Thyroid gland (tissue), 4 donors: ENCODE results near the gene ARHGAP15. TPM values are rescaled to one million over a fixed set of nuclear protein-coding genes. Genes with fewer than 3 reads are reported as not detected.

Experiments used
- DNase-seq, 2 donors: peaks; one replicate each; pipeline ENCODE4 v3.0.0-alpha.2; 2019
- H3K27ac ChIP-seq, 3 donors: fragments of 200-600 bp; sonication (generic); 1 replicate in 2 of 3; 2 replicates in 1 of 3; pipeline ENCODE4 v1.5.1; 2016 to 2019; ENCODE audit warnings: mild to moderate bottlenecking in 1 of 3, moderate library complexity in 1 of 3
- H3K27me3 ChIP-seq: fragments of 200-600 bp; sonication (generic); one replicate; pipeline ENCODE4 v1.5.1; 2019
- H3K36me3 ChIP-seq, 2 donors: fragments of 200-600 bp; sonication (generic); one replicate each; pipeline ENCODE4 v1.5.1; 2016 to 2019
- H3K4me1 ChIP-seq, 2 donors: fragments of 200-600 bp; sonication (generic); one replicate each; pipeline ENCODE4 v1.5.1; 2017 to 2019
- H3K4me3 ChIP-seq, 3 donors: fragments of 200-600 bp; sonication (generic); replicated peaks in 1 of 3; 1 replicate in 2 of 3; 2 replicates in 1 of 3; pipeline ENCODE4 v1.5.1; 2016; ENCODE audit warnings: mild to moderate bottlenecking in 1 of 3
- H3K9me3 ChIP-seq: fragments of 200-600 bp; sonication (generic); one replicate; pipeline ENCODE4 v1.5.1; 2017
- POLR2A ChIP-seq, 2 donors: fragments of 450-650 bp; IDR thresholded peaks; one replicate each; pipeline ENCODE4 v1.6.1; 2017; ENCODE audit warnings: antibody characterized with exemption in 2 of 2, mild to moderate bottlenecking in 2 of 2, moderate library complexity in 1 of 2
- WGBS, 2 donors: methylation state at CpG; one replicate each; pipeline ENCODE4 v1.1.5; 2017; 5-methylcytosine and 5-hydroxymethylcytosine counted together
- intact Hi-C: fragments of 100-400 bp; cut with DNase I; formaldehyde crosslinking; loops from one replicate; pipeline ENCODE4 v1.15.1; 2023
- total RNA-seq, 4 donors: library from RNA; depleted of rRNA; stranded (reverse); fragments of >200 nt; gene quantifications; one replicate each; pipeline ENCODE4 v1.2.3, GENCODE V29; 2016
- TF ChIP-seq, protein P1 (sequence below), 6 experiments: fragments of 200-600 bp in 3 of 6; fragments of 450-650 bp in 3 of 6; sonication (generic) in 3 of 6; IDR thresholded peaks; one replicate each; pipeline ENCODE4 v1.5.1; 2016 to 2019; ENCODE audit warnings: antibody characterized with exemption in 6 of 6, mild to moderate bottlenecking in 2 of 6, inconsistent platforms in 1 of 6, moderate library complexity in 1 of 6

ARHGAP15 gene
- total RNA-seq, 4 donors from 2014 or later, result 9.8 to 24.4 (median 11.9) TPM

- H3K27ac ChIP-seq, result no peak overlapping the region
- H3K4me1 ChIP-seq, result peaks cover 0 to 4% of the 10 kb centered on the region in 2 donors
- WGBS, 2 donors, result 84% methylated on average over 2 of the region's 2 CpGs
- H3K36me3 ChIP-seq, result no peaks in the 10 kb centered on the region
- TF ChIP-seq POLR2A (IDR thresholded peaks at IDR 0.05), result no peak
- TF ChIP-seq, protein P1, sequence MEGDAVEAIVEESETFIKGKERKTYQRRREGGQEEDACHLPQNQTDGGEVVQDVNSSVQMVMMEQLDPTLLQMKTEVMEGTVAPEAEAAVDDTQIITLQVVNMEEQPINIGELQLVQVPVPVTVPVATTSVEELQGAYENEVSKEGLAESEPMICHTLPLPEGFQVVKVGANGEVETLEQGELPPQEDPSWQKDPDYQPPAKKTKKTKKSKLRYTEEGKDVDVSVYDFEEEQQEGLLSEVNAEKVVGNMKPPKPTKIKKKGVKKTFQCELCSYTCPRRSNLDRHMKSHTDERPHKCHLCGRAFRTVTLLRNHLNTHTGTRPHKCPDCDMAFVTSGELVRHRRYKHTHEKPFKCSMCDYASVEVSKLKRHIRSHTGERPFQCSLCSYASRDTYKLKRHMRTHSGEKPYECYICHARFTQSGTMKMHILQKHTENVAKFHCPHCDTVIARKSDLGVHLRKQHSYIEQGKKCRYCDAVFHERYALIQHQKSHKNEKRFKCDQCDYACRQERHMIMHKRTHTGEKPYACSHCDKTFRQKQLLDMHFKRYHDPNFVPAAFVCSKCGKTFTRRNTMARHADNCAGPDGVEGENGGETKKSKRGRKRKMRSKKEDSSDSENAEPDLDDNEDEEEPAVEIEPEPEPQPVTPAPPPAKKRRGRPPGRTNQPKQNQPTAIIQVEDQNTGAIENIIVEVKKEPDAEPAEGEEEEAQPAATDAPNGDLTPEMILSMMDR (IDR thresholded peaks at IDR 0.05), result no peak
- H3K27me3 ChIP-seq, result no peaks in the 10 kb centered on the region
- intact Hi-C loops, result no loop called here
- H3K9me3 ChIP-seq, result no peaks in the 10 kb centered on the region
- DNase-seq, result no peak
- no peak overlapping the region for H3K4me3 ChIP-seq
Measured at GRCh38 chr2:143476336-143477087, 347.3 kb downstream of the ARHGAP15 start.

DNA sequence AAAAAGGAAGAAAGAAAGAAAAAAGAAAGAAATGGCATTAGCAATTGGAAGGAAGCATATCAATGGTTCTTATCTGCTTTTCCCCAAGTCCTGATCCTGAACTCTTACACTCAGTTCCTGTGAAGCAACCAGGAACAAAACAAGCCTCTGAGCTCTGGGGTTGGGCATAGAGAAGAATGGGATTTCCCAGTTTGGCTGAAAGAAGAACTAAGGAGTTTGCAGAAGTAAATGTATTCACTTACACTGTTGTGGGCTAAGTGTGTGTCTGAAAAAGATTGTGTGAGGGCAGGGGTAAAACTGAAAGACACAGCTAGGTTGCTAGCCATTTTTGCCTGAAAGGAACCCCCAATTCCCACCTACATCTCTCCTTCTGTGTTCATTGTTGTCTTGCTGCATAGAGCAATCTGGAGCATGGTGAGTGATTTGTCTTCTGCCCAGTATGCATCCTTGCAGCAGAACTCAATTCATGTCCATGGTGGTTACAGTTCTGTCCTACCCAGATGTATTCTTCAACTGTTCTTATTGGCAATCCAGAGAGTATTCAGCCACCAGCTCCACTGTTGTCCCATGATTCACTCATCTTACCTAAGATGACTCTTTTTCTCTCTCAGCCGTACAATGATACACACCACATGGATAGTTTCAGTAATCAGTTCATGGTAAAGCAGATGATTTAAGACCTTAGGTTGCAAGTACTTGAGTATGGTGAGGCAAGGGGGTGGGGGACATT, 348.7 kb downstream of the ARHGAP15 start:
- H3K4me1 ChIP-seq, result peaks cover 0 to 4% of the 10 kb centered on the region in 2 donors
- no peaks in the 10 kb centered on the region for H3K27me3 ChIP-seq
- H3K4me3 ChIP-seq, result no peak overlapping the region
- intact Hi-C loops, result no loop called here
- no peak overlapping the region for H3K27ac ChIP-seq
- no peaks in the 10 kb centered on the region for H3K9me3 ChIP-seq
- TF ChIP-seq POLR2A (IDR thresholded peaks at IDR 0.05), result no peak
- TF ChIP-seq, protein P1 (IDR thresholded peaks at IDR 0.05), result no peak
- 93 to 97% methylated on average over 1 of the region's 1 CpG for WGBS, 2 donors
- no peak for DNase-seq
- H3K36me3 ChIP-seq, result no peaks in the 10 kb centered on the region

- Histone ChIP-seq H3K27me3 (no peaks in the 10 kb centered on the region), H3K4me3 (no peak overlapping the region), H3K27ac (peak overlapping the region in 1 of 3 donors; percentile 69), H3K9me3 (no peaks in the 10 kb centered on the region), H3K36me3 (no peaks in the 10 kb centered on the region), H3K4me1 (no peaks in the 10 kb centered on the region)
- 89% methylated on average over 2 of the region's 2 CpGs for WGBS, 2 donors
- no peak for DNase-seq
- TF ChIP-seq, protein P1 (IDR thresholded peaks at IDR 0.05), result no peak
- no peak for TF ChIP-seq POLR2A (IDR thresholded peaks at IDR 0.05)
- intact Hi-C loops, result no loop called here
Measured at GRCh38 chr2:143480086-143480485, 350.9 kb downstream of the ARHGAP15 start.

GRCh38 chr2:143480601-143481236, 351.5 kb downstream of the ARHGAP15 start:
- intact Hi-C loops, result no loop called here
- WGBS, 2 donors, result 68 to 71% methylated on average over 2 of the region's 2 CpGs
- Histone ChIP-seq H3K4me1 (no peaks in the 10 kb centered on the region), H3K9me3 (no peaks in the 10 kb centered on the region), H3K27ac (peak overlapping the region in 2 of 3 donors; percentile 40 to 69), H3K4me3 (no peak overlapping the region), H3K27me3 (no peaks in the 10 kb centered on the region), H3K36me3 (no peaks in the 10 kb centered on the region)
- TF ChIP-seq, protein P1 (IDR thresholded peaks at IDR 0.05), result no peak
- TF ChIP-seq POLR2A (IDR thresholded peaks at IDR 0.05), result no peak
- DNase-seq, result no peak
